Keratinocyte (primary cell): Measurements from ENCODE around the gene GALNT9. TPM values are rescaled to one million over a fixed set of nuclear protein-coding genes. Genes with fewer than 3 reads are reported as not detected.

Experiments
- DNase-seq: peaks from one replicate; pipeline ENCODE4 v3.0.0-alpha.2; 2011; ENCODE audit warnings: low read depth, missing footprints, low spot score
- FAIRE-seq: peaks from 2 replicates; lab custom pipeline; 2011; peaks lifted over from hg19 to GRCh38; lab: Jason Lieb, UNC
- H2AFZ ChIP-seq: 2 replicates; pipeline ENCODE4 v1.6.0; 2012; ENCODE audit warnings: low read length, control low read depth, inconsistent platforms; ENCODE audit not compliant: control insufficient read depth
- H3K27ac ChIP-seq: 2 replicates; pipeline ENCODE4 v1.5.1; 2011; ENCODE audit warnings: low read length; ENCODE audit not compliant: control insufficient read depth, insufficient read depth
- H3K27me3 ChIP-seq: 3 replicates; pipeline ENCODE4 v1.6.0; 2011; ENCODE audit warnings: low read length; ENCODE audit not compliant: control insufficient read depth, insufficient read depth; ENCODE audit errors: extremely low read depth
- H3K36me3 ChIP-seq, 2 experiments: 2 replicates in 1 of 2; 3 replicates in 1 of 2; pipeline ENCODE4 v1.5.1; 2011; ENCODE audit warnings: low read length in 2 of 2, mild to moderate bottlenecking in 1 of 2; ENCODE audit not compliant: control insufficient read depth in 2 of 2, insufficient read depth in 2 of 2; ENCODE audit errors: extremely low read depth in 1 of 2
- H3K4me1 ChIP-seq: 3 replicates; pipeline ENCODE4 v1.5.1; 2011; ENCODE audit warnings: low read length; ENCODE audit not compliant: control insufficient read depth, insufficient read depth; ENCODE audit errors: extremely low read depth
- H3K4me2 ChIP-seq: 3 replicates; pipeline ENCODE4 v1.6.0; 2011; ENCODE audit warnings: low read depth, low read length; ENCODE audit not compliant: control insufficient read depth, insufficient read depth; ENCODE audit errors: extremely low read depth
- H3K4me3 ChIP-seq, 3 experiments: fragments of 200-600 bp in 1 of 3; sonication (generic) in 1 of 3; 2 replicates in 2 of 3; 3 replicates in 1 of 3; pipeline ENCODE4 v1.5.1; 2011 to 2016; ENCODE audit warnings: low read length in 3 of 3, mild to moderate bottlenecking in 3 of 3, control low read depth in 2 of 3, inconsistent platforms in 1 of 3, low read depth in 1 of 3, mixed read lengths in 1 of 3, mixed run types in 1 of 3, moderate library complexity in 1 of 3; ENCODE audit not compliant: control insufficient read depth in 2 of 3, insufficient read depth in 2 of 3; ENCODE audit errors: extremely low read depth in 1 of 3
- H3K79me2 ChIP-seq: 2 replicates; pipeline ENCODE4 v1.6.0; 2012; ENCODE audit warnings: low read length; ENCODE audit not compliant: control insufficient read depth, insufficient read depth
- H3K9ac ChIP-seq: 3 replicates; pipeline ENCODE4 v1.6.0; 2011; ENCODE audit warnings: low read length; ENCODE audit not compliant: control insufficient read depth, insufficient read depth; ENCODE audit errors: extremely low read depth
- H3K9me1 ChIP-seq: 3 replicates; pipeline ENCODE4 v1.6.0; 2011; ENCODE audit warnings: low read length; ENCODE audit not compliant: control insufficient read depth, insufficient read depth; ENCODE audit errors: extremely low read depth
- H3K9me3 ChIP-seq: 2 replicates; pipeline ENCODE4 v1.5.1; 2012; ENCODE audit warnings: low read depth, low read length; ENCODE audit not compliant: control insufficient read depth
- H4K20me1 ChIP-seq: 3 replicates; pipeline ENCODE4 v1.6.0; 2011; ENCODE audit warnings: low read length; ENCODE audit not compliant: control insufficient read depth, insufficient read depth; ENCODE audit errors: extremely low read depth
- CTCF ChIP-seq, 3 experiments: IDR thresholded peaks in 1 of 3; conservative IDR thresholded peaks in 1 of 3; optimal IDR thresholded peaks in 1 of 3; 2 replicates in 2 of 3; 3 replicates in 1 of 3; pipeline versions ENCODE3 to v1.5.1; 2011; ENCODE audit warnings: low read length in 3 of 3, mild to moderate bottlenecking in 3 of 3, moderate library complexity in 2 of 3, control low read depth in 1 of 3, inconsistent platforms in 1 of 3; ENCODE audit not compliant: insufficient read depth in 2 of 3; ENCODE audit errors: extremely low read depth in 1 of 3
- EZH2 ChIP-seq: IDR thresholded peaks from one replicate; pipeline ENCODE4 v1.6.1; 2012; ENCODE audit warnings: inconsistent platforms, mild to moderate bottlenecking, low read length, moderate library complexity
- dilution Hi-C: fragments of 300-500 bp; cut with MboI; formaldehyde crosslinking; loops from one replicate; pipeline ENCODE4 v1.7.0; 2020; ENCODE audit warnings: low sequenced_read_pairs; ENCODE audit not compliant: extremely low pct_ligation_motif_present
- polyA plus RNA-seq, 5 experiments: library from polyadenylated mRNA; depleted of rRNA in 3 of 5; stranded (reverse) in 3 of 5; stranded (forward) in 1 of 5; unstranded in 1 of 5; fragments of >200 nt; gene quantifications; 1 replicate in 1 of 5; 2 replicates in 3 of 5; 3 replicates in 1 of 5; pipeline versions ENCODE4 v1.2.1 to v1.2.3, GENCODE V29; 2011 to 2012; ENCODE audit warnings: missing spikeins in 2 of 5, low read depth in 1 of 5, low replicate concordance in 1 of 5

GALNT9 gene
- polyA plus RNA-seq, 1 donor (not counting 4 experiments of a cell fraction or from before 2014, with no cell fraction given): not detected

GRCh38 chr12:132163041-132163910 is 166.1 kb downstream of the GALNT9 start:
- H3K27ac ChIP-seq: no peak overlapping the region
- peaks cover 17% of the 10 kb centered on the region for H3K27me3 ChIP-seq
- no peak overlapping the region for H3K9ac ChIP-seq
- H3K4me3 ChIP-seq: no peak overlapping the region
- no peak overlapping the region for H3K4me2 ChIP-seq
- H3K36me3 ChIP-seq: no peaks in the 10 kb centered on the region
- H3K9me3 ChIP-seq: no peaks in the 10 kb centered on the region
- H3K79me2 ChIP-seq: no peaks in the 10 kb centered on the region
- TF ChIP-seq EZH2 (no peak), CTCF (optimal IDR thresholded peaks at IDR 0.05 in 1 of 3, IDR thresholded peaks at IDR 0.05 in 1 of 3, conservative IDR thresholded peaks at IDR 0.05 in 1 of 3; ENCODE audit: extremely low read depth in 1 of 3, insufficient read depth in 2 of 3, low read length in 3 of 3) (no peak)
- dilution Hi-C loops: no loop called here
- DNase-seq (no peak), FAIRE-seq (no peak)
- H3K9me1 ChIP-seq: no peaks in the 10 kb centered on the region
- no peaks in the 10 kb centered on the region for H4K20me1 ChIP-seq
- no peaks in the 10 kb centered on the region for H3K4me1 ChIP-seq
- H2AFZ ChIP-seq: no peak overlapping the region

GRCh38 chr12:132162508-132163031 is 166.8 kb downstream of the GALNT9 start:
- dilution Hi-C loops: no loop called here
- Histone ChIP-seq H3K4me3 (no peak overlapping the region), H3K4me2 (no peak overlapping the region), H3K79me2 (no peaks in the 10 kb centered on the region), H3K36me3 (peaks cover 0 to 3% of the 10 kb centered on the region in 2 experiments), H2AFZ (no peak overlapping the region), H3K9ac (no peak overlapping the region), H3K9me3 (no peaks in the 10 kb centered on the region), H4K20me1 (no peaks in the 10 kb centered on the region), H3K4me1 (no peaks in the 10 kb centered on the region), H3K27ac (no peak overlapping the region), H3K9me1 (no peaks in the 10 kb centered on the region), H3K27me3 (peaks cover 17% of the 10 kb centered on the region)
- TF ChIP-seq EZH2 (no peak), CTCF (optimal IDR thresholded peaks at IDR 0.05 in 1 of 3, IDR thresholded peaks at IDR 0.05 in 1 of 3, conservative IDR thresholded peaks at IDR 0.05 in 1 of 3; ENCODE audit: extremely low read depth in 1 of 3, insufficient read depth in 2 of 3, low read length in 3 of 3) (peak in 1 of 3 experiments; percentile 29)
- FAIRE-seq (no peak), DNase-seq (no peak)
